Ovary (tissue), 3 donors: ENCODE measurements around the gene MINDY1.

Experiments
- POLR2A ChIP-seq: fragments of 450-650 bp; IDR thresholded peaks from one replicate; pipeline ENCODE4 v1.6.1; 2017; ENCODE audit warnings: antibody characterized with exemption, mild to moderate bottlenecking, moderate library complexity
- TF ChIP-seq, protein P1 (sequence below), 3 donors: fragments of 450-650 bp in 2 of 3; fragments of 200-600 bp in 1 of 3; IDR thresholded peaks; one replicate each; pipeline versions ENCODE4 v1.5.1 to v1.8.0; 2016 to 2022; ENCODE audit warnings: antibody characterized with exemption in 3 of 3, mild to moderate bottlenecking in 1 of 3
- donor health status: DM: no; HTN: no; CAD: no.

DNA sequence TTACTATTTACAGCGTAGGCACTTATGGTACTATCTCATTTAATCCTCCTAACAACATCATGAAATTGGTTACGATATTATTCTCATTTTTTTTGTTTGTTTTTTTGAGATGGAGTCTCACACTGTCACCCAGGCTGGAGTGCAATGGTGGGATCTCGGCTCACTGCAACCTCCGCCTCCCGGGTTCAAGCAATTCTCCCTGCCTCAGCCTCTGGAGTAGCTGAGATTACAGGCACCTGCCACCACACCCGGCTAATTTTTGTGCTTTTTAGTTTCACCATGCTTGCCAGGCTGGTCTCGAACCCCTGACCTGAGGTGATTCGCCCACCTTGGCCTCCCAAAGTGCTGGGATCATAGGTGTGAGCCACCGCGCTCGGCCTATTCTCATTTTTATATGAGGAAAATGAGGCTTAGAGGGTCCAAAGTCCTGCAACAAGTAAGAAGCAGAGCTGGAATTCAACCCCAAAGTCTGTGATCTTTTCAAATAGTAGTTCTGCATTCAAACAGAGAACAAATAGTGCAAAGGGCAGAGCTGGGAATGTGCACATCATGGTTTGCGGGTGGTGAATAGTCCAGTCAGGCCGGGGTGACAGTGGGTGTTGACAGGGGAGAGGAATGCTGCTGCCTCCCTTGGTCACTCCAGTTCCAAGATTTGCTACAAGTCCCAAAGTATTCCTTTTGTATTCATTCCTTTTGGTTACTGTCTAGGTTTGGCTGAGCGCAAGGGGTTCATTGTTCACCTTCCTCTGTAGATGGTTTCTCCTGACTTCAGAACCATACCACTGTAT, 6.2 kb upstream of the MINDY1 start:
- TF ChIP-seq, protein P1, sequence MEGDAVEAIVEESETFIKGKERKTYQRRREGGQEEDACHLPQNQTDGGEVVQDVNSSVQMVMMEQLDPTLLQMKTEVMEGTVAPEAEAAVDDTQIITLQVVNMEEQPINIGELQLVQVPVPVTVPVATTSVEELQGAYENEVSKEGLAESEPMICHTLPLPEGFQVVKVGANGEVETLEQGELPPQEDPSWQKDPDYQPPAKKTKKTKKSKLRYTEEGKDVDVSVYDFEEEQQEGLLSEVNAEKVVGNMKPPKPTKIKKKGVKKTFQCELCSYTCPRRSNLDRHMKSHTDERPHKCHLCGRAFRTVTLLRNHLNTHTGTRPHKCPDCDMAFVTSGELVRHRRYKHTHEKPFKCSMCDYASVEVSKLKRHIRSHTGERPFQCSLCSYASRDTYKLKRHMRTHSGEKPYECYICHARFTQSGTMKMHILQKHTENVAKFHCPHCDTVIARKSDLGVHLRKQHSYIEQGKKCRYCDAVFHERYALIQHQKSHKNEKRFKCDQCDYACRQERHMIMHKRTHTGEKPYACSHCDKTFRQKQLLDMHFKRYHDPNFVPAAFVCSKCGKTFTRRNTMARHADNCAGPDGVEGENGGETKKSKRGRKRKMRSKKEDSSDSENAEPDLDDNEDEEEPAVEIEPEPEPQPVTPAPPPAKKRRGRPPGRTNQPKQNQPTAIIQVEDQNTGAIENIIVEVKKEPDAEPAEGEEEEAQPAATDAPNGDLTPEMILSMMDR (IDR thresholded peaks at IDR 0.05) = no peak
- TF ChIP-seq POLR2A = no peak
